ENCODE data around the gene ANP32B.
"Not testable (repeated sequence)": the region's sequence is repeated elsewhere in the genome, so short reads cannot be mapped to it uniquely, and the experiment has no call there.

The ANP32B gene

DNA sequence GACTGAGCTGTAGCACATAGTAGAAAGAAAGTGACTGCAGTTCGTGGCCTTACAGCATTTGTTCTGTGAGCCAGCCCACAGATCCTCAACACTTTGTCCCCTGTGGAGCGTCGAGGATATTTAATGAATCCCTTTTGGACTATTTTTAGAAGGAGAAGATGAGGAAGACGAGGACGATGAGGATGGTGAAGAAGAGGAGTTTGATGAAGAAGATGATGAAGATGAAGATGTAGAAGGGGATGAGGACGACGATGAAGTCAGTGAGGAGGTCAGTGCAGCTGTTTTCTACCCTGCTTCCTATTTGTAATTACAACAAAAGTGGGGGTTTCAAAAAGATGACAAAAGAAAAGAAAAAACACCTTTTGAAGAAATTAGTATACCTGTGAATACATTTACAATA is 28.0 kb downstream of the ANP32B start:
- Mint-ChIP-seq H3K4me3 (no peak overlapping the region), H3K4me1 (peaks cover 13% of the 10 kb centered on the region), H3K36me3 (peaks cover 71% of the 10 kb centered on the region), H3K27me3 (no peaks in the 10 kb centered on the region), H3K9me3 (no peaks in the 10 kb centered on the region), H3K27ac (no peak overlapping the region)
- CTCF ChIA-PET = no interaction called here
- no peak for DNase-seq

GRCh38 chr9:98016137-98016680 is 33.1 kb downstream of the ANP32B start:
- no peak overlapping the region for H3K4me3 Mint-ChIP-seq
- H3K9me3 Mint-ChIP-seq = no peaks in the 10 kb centered on the region
- peaks cover 63% of the 10 kb centered on the region for H3K36me3 Mint-ChIP-seq
- no peaks in the 10 kb centered on the region for H3K27me3 Mint-ChIP-seq
- CTCF ChIA-PET = interaction anchor here (0.7 to 3.7 kb wide), 2 partner anchors 19 to 93 kb away, joined by 3 to 13 read pairs; partner anchors contain the start of gene TRMO
- H3K27ac Mint-ChIP-seq = peak overlapping the region; percentile 4
- no peaks in the 10 kb centered on the region for H3K4me1 Mint-ChIP-seq
- no peak for DNase-seq

- Mint-ChIP-seq H3K27ac (no peak overlapping the region), H3K36me3 (peaks cover 62% of the 10 kb centered on the region), H3K4me3 (no peak overlapping the region), H3K9me3 (no peaks in the 10 kb centered on the region), H3K27me3 (no peaks in the 10 kb centered on the region), H3K4me1 (no peaks in the 10 kb centered on the region)
- DNase-seq = no peak
- CTCF ChIA-PET = interaction anchor here (1.2 to 3.7 kb wide), 2 partner anchors 17 to 94 kb away, joined by 5 to 13 read pairs; partner anchors contain the start of gene TRMO
Observed at GRCh38 chr9:98017306-98017705, 34.2 kb downstream of the ANP32B start.

GRCh38 chr9:98018347-98018746 is 35.2 kb downstream of the ANP32B start:
- no peak overlapping the region for H3K4me3 Mint-ChIP-seq
- CTCF ChIA-PET = interaction anchor here (1.2 to 3.7 kb wide), 2 partner anchors 16 to 95 kb away, joined by 5 to 13 read pairs; partner anchors contain the start of gene TRMO
- H3K36me3 Mint-ChIP-seq = peaks cover 58% of the 10 kb centered on the region
- DNase-seq = no peak
- H3K27me3 Mint-ChIP-seq = no peaks in the 10 kb centered on the region
- no peaks in the 10 kb centered on the region for H3K9me3 Mint-ChIP-seq
- H3K4me1 Mint-ChIP-seq = no peaks in the 10 kb centered on the region
- no peak overlapping the region for H3K27ac Mint-ChIP-seq

- no peak for DNase-seq
- CTCF ChIA-PET = interaction anchor here (1.3 to 3.7 kb wide), 2 partner anchors 16 to 96 kb away, joined by 3 to 13 read pairs; partner anchors contain the start of gene TRMO
Observed at GRCh38 chr9:98019098-98019497, 36.0 kb downstream of the ANP32B start.

GRCh38 chr9:98019869-98020268 is 36.7 kb downstream of the ANP32B start:
- not testable (repeated sequence) for H3K4me3 Mint-ChIP-seq, DNase-seq, H3K27me3 Mint-ChIP-seq, H3K9me3 Mint-ChIP-seq, H3K4me1 Mint-ChIP-seq, H3K27ac Mint-ChIP-seq
- peaks cover 51% of the 10 kb centered on the region for H3K36me3 Mint-ChIP-seq
- CTCF ChIA-PET = interaction anchor here (1.3 to 3.7 kb wide), 3 partner anchors 12 to 96 kb away, joined by 3 to 13 read pairs (median 6); partner anchors contain the start of gene TRMO

More at GRCh38 chr9:98019098-98019497, 36.0 kb downstream of the ANP32B start:
- Mint-ChIP-seq H3K9me3 (no peaks in the 10 kb centered on the region), H3K4me3 (no peak overlapping the region), H3K27ac (no peak overlapping the region), H3K27me3 (no peaks in the 10 kb centered on the region), H3K4me1 (no peaks in the 10 kb centered on the region), H3K36me3 (peaks cover 56% of the 10 kb centered on the region)

- Mint-ChIP-seq H3K4me3 (no peak overlapping the region), H3K27me3 (no peaks in the 10 kb centered on the region), H3K9me3 (no peaks in the 10 kb centered on the region), H3K27ac (no peak overlapping the region), H3K36me3 (peaks cover 45% of the 10 kb centered on the region), H3K4me1 (no peaks in the 10 kb centered on the region)
- DNase-seq = no peak
- CTCF ChIA-PET = interaction anchor here (1.1 to 1.6 kb wide), 2 partner anchors 12 to 14 kb away, joined by 4 to 6 read pairs; no protein-coding TSS in a partner anchor
Observed at GRCh38 chr9:98020476-98021145, 37.5 kb downstream of the ANP32B start.

- CTCF ChIA-PET = interaction anchor here (1.1 to 1.6 kb wide), 2 partner anchors 11 to 13 kb away, joined by 4 to 6 read pairs; no protein-coding TSS in a partner anchor
- Mint-ChIP-seq H3K27me3 (no peaks in the 10 kb centered on the region), H3K27ac (peak overlapping the region; percentile 11), H3K4me3 (no peak overlapping the region), H3K9me3 (no peaks in the 10 kb centered on the region), H3K4me1 (no peaks in the 10 kb centered on the region), H3K36me3 (peaks cover 38% of the 10 kb centered on the region)
- no peak for DNase-seq
Observed at GRCh38 chr9:98021306-98022040, 38.3 kb downstream of the ANP32B start.

DNA sequence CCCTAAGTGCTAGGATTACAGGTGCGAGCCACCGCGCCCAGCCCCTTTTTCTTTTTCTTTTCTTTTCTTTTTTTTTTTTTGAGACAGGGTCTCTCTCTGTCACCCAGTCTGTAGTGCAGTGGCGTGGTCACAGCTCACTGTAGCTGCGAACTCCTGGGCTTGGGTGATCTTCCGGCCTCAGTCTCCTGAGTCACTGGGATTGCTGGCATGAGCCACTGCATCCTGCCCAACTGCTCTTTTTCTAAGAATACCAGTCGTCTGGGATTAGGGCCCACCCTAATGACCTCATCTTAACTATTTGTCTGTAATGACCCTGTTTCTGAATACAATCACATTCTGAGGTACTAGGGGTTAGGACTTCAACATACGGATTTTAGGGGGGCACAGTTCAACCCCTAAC is 39.3 kb downstream of the ANP32B start:
- H3K27me3 Mint-ChIP-seq = no peaks in the 10 kb centered on the region
- no peaks in the 10 kb centered on the region for H3K9me3 Mint-ChIP-seq
- H3K27ac Mint-ChIP-seq = peak overlapping the region; percentile 12
- DNase-seq = no peak
- H3K36me3 Mint-ChIP-seq = peaks cover 30% of the 10 kb centered on the region
- H3K4me1 Mint-ChIP-seq = no peaks in the 10 kb centered on the region
- CTCF ChIA-PET = interaction anchor here (2.1 kb wide), 1 partner anchor 16 kb away, joined by 6 read pairs; no protein-coding TSS in a partner anchor
- H3K4me3 Mint-ChIP-seq = no peak overlapping the region

DNA sequence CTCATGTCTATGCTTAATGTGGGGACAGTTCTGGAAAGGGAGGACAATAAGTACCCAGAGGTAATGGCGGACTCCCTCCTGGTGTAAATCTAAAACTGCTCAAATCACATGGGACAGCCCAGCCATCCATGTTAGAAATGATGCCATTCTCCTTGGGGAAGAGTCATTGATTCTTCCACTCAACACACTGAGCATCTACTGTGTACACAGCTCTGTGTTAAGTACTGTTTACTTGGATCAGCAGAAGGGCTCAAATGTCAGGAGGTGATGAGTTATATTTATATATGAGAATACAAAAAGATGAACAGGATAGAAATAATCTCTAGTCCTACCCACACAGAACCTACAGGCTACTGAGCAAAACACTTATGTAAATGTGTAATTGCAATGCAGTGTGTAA is 41.6 kb downstream of the ANP32B start:
- H3K36me3 Mint-ChIP-seq = peaks cover 16% of the 10 kb centered on the region
- no peaks in the 10 kb centered on the region for H3K9me3 Mint-ChIP-seq
- no peak for DNase-seq
- CTCF ChIA-PET = interaction anchor here (2.1 to 2.2 kb wide), 2 partner anchors 10 to 14 kb away, joined by 6 read pairs; no protein-coding TSS in a partner anchor
- no peak overlapping the region for H3K4me3 Mint-ChIP-seq
- no peaks in the 10 kb centered on the region for H3K27me3 Mint-ChIP-seq
- no peak overlapping the region for H3K27ac Mint-ChIP-seq
- H3K4me1 Mint-ChIP-seq = no peaks in the 10 kb centered on the region

GRCh38 chr9:98031169-98031568 is 48.0 kb downstream of the ANP32B start:
- CTCF ChIA-PET = interaction anchor here (1.5 to 1.8 kb wide), 3 partner anchors 43 to 108 kb away, joined by 3 to 6 read pairs (median 3); no protein-coding TSS in a partner anchor
- H3K4me3 Mint-ChIP-seq = no peak overlapping the region
- peaks cover 13% of the 10 kb centered on the region for H3K4me1 Mint-ChIP-seq
- DNase-seq = no peak
- H3K27me3 Mint-ChIP-seq = peaks cover 8% of the 10 kb centered on the region
- H3K9me3 Mint-ChIP-seq = no peaks in the 10 kb centered on the region
- no peak overlapping the region for H3K27ac Mint-ChIP-seq
- peaks cover 1% of the 10 kb centered on the region for H3K36me3 Mint-ChIP-seq

GRCh38 chr9:98031935-98032334 is 48.8 kb downstream of the ANP32B start:
- Mint-ChIP-seq H3K9me3 (no peaks in the 10 kb centered on the region), H3K27me3 (peaks cover 11% of the 10 kb centered on the region), H3K4me1 (peaks cover 13% of the 10 kb centered on the region), H3K36me3 (no peaks in the 10 kb centered on the region), H3K27ac (no peak overlapping the region), H3K4me3 (no peak overlapping the region)
- CTCF ChIA-PET = interaction anchor here (0.6 to 1.8 kb wide), 7 partner anchors 11 to 109 kb away, joined by 3 to 6 read pairs (median 3); no protein-coding TSS in a partner anchor
- no peak for DNase-seq

- H3K9me3 Mint-ChIP-seq = no peaks in the 10 kb centered on the region
- CTCF ChIA-PET = interaction anchor here (0.5 to 7.3 kb wide), 27 partner anchors 8 to 983 kb away, joined by 3 to 49 read pairs (median 4); partner anchors contain the start of genes ANP32B, TBC1D2, TRIM14 and TRMO
- no peak overlapping the region for H3K27ac Mint-ChIP-seq
- peak; percentile 95 for DNase-seq
- peaks cover 27% of the 10 kb centered on the region for H3K27me3 Mint-ChIP-seq
- H3K4me3 Mint-ChIP-seq = no peak overlapping the region
- no peaks in the 10 kb centered on the region for H3K36me3 Mint-ChIP-seq
- peaks cover 18% of the 10 kb centered on the region for H3K4me1 Mint-ChIP-seq
Observed at GRCh38 chr9:98034593-98035546, 51.7 kb downstream of the ANP32B start.

Measured in activated naive CD4-positive, alpha-beta T cell treated with anti-CD3 and anti-CD28 coated beads, Interleukin-2, amount 10 ng/mL, durations not matched to agents 7 days and 5 days (primary cell).